GM19395 (cell line): ENCODE measurements around the gene ADGRG6.
"Not testable (repeated sequence)": the region's sequence is repeated elsewhere in the genome, so short reads cannot be mapped to it uniquely, and the experiment has no call there.

Experiments
- ATAC-seq: cut with Tn5 transposase; IDR thresholded peaks from one replicate; pipeline ENCODE4 v1.9.1; 2021; ENCODE audit warnings: mild to moderate bottlenecking, moderate library complexity; ENCODE audit not compliant: unreplicated experiment

The ADGRG6 gene

DNA sequence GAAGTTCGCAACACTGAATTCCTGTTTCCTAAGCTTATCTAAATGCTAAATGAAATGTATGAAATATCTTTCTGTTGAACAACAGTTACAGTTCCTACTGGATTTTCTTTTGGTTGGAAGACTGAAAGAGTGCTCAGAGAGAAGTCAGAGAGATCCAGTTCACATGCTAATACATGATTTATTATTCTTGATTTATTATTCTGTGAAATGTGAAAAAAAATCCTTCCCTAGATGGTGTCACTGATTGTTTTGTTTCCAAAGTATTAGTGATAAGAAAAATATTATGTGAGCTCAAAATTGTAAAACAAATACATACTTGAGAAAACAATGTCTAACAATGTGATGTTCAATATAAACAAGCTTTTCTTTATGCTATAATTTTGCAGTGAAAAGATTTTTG is 42.1 kb downstream of the ADGRG6 start:
- ATAC-seq = no peak

DNA sequence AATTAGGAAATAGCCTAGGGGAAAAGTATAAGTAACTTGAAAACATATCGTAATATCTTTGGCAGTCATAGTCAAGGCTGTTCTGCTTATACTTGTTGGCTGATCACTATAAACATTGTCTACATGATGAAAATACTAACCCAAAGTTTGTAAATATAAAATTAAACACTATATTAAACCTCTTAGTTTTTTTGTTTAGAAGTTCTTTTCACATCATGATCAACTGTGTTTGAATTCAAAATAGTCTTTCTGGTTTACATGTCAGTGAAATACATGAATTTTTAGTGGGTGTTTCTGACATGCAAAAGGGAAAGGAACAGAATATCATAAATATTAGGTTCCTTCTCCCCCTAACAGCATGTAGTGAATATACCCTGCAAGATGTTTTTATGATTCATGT is 43.5 kb downstream of the ADGRG6 start:
- no peak for ATAC-seq

DNA sequence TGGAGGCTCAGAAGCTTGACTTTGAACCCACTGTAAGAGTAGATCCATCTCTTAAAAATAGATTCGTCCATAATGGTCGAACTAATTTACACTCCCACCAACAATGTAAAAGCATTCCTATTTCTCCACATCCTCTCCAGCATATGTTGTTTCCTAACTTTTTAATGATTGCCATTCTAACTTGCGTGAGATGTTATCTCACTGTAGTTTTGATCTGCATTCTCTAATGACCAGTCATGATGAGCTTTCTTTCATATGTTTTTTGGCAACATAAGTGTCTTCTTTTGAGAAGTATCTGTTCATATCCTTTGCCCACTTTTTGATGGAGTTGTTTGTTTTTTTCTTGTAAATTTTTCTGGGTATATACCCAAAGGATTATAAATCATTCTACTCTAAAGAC is 44.4 kb downstream of the ADGRG6 start:
- ATAC-seq = not testable (repeated sequence)

DNA sequence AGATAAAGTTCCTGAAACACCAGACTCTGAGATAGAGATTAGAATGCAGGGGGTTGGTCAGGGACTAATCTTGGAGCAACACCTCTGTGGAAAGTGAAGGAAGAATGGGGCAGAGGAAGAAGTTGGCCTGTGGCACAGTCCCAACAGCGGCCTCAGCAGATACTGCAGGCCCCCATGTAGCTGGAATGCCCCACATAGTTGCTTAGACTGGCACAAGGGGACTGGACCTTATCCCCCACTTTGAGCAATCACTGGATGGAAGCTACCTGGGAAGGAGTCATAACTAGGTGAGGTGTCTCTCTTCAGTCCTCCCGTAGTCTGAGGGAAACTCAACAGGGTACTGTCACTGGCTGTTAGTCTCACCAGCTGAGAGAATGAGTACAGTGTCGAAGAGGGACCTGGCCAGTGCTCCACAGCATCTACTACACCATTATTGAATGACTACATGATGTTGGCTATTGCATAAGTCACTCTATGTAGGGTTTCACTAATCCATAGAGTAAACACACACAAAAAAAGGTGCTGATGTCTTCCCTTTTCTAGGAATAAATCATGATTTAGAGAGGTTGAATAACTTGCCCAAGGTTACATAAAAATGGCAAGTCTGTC is 47.5 kb downstream of the ADGRG6 start:
- ATAC-seq = no peak

DNA sequence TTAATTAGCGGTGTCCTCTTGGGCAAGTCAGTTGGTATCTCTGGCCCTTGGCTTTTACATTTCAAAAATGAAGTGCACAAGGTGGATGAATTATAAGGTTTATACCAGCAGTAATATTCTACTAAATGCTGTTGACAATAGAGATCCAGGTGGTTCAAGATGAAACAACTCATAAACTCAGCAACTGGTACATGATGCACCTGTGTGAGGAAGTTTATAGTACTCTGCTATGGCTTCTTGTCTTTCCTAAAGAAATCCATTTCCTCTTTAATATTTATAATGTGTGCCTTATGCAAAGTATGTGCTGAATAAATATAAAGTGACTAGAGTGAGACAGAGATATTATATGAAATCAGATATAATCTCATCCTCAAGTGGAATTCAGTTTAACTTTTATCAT is 48.5 kb downstream of the ADGRG6 start:
- no peak for ATAC-seq

DNA sequence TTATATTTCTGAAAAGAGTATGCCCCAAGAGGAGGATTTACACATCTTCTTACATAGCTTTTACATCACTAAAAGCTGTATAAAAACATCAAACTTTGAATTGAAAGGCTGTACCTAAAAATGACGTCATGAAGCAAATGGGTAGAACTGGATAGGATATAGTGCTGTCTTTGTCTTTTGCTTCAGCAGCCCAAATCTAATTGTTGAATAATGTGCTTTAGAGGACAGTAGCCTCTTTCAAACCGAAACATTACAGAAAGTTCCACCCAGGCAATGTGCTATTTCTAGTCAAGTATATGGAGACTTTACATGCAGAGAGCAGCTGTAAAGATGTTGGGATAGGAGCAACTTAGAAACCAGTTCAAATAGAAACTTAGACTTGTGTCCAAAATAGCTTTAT is 51.9 kb downstream of the ADGRG6 start:
- no peak for ATAC-seq

DNA sequence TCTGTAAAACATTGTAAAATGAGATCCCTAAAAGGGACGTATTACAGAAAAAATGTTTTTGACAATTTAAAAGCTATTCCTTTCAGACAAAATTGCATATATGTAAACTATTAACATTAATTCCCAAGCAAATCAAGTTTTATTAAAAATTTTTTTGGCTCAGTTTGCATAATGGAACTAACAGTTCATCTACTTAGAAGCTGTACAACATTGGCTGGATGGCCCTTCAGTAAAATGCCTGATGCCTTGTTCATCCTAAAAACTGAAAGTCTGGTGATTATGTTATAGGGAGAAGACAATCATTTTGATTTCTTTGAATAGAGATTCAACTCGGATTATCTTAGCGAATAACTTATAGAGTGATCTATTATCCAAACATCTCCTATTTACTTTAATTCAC is 52.8 kb downstream of the ADGRG6 start:
- no peak for ATAC-seq

DNA sequence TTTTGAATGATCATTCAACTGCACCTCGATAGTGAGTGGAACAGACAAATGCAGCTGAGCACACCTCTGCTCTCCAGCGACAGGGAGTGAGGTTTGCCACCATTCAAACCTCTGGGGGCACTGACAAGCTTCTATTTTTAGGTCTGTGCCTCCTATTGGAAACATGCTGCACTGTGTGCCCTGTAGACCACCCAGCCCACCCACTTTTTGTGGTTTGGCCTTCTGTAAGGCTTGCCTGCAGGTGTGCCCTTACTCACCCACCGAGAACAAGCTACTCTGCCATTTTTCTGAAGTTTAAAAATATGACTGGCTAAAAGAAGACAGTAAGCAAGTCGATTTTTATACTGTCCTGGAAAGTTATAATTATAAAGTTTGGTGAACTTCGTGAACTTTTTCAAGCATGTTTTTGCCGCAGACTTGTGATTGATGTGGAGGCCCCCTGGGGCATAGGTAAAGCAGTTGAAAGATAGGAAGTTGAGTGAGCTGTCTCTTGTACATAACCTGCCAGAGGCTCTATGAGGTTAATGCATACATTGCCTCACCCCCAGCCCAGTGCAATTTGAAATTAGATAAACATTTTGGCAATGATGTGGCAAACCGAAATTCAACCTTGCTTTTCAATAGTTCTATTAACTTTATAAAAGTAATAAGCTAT is 53.8 kb downstream of the ADGRG6 start:
- ATAC-seq = no peak

DNA sequence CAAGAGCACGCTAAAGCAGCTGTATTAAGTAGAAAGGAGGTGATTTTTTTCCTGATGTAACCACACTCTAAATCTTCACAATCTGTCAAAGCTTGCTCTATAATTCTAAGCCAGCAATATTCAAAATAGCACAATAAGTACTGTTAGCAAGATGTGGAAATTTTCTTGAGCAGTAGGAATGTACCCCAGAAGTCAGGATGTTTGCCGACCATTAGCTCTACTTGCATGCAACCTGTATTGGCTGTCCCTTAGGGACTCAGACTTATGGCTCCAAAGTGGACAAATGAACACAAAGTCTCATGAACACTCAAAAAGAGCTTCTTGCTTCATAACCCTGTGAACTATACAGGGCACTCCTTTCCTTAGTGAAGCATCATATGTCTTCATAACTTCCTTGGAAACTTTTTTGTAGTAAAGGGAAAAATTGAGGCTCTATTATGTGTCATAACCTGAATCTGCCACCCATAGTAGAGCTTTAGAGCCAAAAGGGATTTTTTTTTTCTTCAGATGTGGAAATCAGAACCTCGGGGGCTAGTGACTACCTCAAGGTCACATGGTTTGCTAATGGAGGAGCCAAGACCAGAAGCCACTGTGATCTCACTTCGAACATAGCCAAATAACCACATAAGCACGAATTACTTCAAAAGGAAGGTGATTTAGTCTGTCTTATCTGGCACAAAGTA is 54.5 kb downstream of the ADGRG6 start:
- no peak for ATAC-seq

DNA sequence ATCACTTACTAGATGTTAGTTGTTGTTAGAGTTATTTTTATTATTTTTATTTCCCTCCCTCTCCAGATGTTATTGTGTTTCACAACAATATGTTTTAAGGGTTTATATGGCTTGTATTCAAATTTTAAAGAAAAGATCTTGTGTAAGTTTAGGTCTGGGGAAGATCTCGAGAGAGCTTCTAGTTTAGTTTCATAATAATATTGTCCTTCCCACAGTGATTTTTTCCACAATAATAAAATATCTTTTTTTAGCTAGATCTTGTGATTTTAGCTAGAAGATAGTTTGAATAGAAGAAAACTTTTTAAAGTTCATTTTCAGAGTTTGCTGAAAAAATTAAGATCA is 55.0 kb downstream of the ADGRG6 start:
- no peak for ATAC-seq

DNA sequence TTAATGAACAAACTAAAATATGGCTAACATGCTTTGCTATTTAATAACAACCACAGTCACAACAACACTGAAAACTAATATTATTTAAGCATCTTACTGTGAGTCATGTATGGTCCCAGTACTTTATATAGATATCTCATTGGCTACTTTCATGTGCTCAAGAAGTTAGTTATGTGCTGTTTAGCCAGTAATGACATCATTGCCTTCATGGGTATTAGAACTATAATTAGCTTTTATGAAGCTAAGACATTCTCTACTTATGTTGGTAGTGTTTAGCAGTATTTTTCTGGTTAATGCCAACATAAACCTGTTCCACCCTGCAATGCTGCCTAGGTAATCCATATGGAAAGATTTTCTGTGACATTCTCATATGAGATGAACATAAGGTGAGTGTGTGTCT is 56.1 kb downstream of the ADGRG6 start:
- no peak for ATAC-seq

DNA sequence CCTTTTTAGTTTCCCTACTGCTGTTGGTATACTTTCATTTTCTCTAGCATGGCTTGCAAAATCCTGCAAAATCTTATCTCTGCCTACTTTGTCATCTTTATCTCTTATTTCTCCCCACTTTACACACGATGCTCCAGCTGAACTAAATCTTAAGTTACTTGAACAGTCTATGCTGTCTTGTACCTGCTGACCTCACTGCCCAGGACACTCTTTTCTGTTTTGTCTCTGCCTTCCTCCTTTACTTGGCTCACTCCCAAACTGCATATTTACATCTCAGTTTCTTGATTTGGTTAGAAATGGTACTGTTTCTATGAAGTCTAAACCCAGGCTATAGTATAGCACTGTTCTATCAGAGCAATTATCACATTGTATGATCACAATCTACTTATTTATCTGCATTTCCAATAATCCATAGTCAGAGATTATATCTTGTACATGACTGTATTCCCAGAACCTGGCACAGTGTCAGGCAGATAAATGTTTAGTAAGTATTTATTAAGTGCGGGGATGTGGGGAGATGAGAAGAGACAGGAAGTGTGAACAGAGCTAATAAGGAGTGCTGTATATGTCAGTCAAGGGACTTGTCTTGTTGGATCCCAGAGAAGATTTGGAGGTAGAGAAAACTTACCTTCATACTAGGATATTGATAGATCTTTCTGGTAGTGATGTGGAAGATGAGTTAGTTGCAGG is 57.6 kb downstream of the ADGRG6 start:
- no peak for ATAC-seq

DNA sequence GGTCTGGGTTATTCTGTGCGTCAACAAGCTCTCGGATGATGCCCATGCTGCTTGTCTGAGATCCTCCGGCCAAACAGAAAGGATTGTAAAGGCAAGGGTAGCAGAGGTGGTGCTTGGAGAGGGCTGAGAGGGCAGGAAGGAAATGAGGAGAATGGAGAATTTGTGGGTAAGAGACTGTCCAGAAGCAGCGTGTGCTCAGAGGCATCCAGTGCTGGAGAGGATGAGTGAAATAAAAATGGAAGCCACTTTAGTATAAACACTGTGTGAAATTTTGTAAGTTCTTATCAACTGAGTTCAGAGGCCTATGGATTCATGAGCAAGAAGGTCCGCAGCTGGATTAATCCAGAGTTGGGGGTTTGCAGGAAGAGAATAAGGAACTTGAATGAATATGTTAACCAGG is 59.5 kb downstream of the ADGRG6 start:
- ATAC-seq = no peak

DNA sequence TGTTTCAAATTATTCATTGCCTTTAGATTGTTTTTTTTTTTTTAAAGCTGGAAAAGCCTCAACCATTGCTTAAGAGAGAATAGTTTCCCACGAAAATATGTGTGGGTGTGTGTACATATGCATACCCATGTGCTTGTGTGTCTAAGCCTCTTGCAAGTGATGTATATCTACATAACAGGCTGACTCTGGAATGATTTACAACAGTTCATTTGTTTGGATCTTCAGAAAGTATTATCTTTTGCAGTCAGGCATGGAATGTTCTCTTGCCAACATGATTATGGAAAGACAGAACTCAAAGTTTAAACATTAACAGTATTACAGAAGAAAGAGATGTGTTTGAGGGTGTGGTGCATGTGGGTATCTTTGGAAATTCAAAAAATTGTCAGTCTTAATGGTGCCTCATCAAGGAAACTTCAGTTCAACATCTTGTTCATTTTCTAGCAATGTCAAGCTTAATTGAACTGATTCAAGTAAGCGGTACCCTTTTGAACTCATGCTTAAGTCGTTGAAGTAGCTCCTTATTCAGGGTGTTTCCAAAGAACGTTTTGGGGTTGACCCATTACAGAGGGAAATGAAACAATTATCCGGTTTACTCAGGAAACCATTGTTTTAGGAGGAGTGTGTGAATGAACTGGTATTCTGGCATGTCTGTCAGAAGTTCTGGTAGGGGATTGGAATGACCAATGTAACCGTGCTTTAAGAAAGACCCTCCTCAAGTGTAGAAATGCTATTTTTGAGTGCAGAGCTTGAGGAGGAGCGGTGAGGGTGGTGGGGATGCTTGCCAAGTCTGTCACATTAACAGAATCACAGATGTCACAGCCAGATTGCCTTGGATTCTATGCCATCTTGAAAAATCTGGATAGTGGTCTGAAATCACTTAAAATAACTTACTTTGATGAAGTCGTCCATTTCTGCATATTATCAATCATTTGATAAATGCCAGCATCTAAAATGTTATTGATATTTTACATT is 60.3 kb downstream of the ADGRG6 start:
- ATAC-seq = no peak

DNA sequence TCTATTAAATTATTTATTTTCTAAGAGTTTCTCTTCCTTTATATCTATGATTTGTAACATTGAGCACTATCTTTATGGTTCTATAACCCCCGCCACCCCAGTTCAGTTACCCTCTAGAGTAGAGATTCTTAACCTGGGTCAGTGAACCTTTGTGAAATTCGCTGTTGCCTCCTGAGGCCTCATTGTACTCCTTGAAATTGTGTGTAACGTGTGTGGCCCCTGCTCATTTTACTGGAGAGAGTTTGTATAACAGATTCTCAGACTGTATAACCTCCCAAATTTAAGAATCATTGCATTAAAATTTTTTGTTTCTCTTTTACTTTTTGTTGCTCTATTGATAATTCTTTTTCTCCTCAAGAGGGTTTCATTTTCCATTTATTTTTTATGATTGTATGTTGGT is 65.3 kb downstream of the ADGRG6 start:
- ATAC-seq = no peak

DNA sequence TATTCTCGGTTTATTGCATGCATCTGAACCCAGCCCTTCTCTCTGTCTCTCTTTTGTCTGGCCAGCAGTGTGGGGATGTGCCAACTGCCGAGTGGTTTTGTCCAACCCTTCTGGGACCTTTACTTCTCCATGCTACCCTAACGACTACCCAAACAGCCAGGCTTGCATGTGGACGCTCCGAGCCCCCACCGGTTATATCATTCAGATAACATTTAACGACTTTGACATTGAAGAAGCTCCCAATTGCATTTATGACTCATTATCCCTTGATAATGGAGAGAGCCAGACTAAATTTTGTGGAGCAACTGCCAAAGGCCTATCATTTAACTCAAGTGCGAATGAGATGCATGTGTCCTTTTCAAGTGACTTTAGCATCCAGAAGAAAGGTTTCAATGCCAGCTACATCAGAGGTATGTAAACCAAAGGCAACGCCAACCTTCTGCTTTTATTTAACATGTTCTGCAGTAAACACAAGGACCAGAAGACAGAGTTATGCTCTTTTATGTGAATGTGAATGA is 65.8 kb downstream of the ADGRG6 start:
- ATAC-seq = no peak

DNA sequence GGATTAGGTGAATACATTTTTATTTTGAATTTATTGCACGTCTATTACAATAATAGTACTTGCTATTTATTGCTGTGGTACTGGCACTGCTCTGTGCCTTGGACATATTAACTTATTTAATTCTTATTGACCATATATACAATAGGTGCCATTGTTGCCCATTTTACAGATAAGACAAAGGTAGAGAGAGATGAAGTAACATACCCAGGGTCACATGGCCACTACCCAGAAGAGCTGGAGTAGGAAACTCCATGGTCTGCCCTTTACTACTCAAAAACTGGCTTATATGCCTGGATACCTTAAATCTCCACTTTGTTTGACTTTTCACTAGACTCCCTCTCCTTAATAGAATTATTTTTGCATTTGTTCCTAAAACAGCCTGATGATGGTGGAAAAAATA is 67.5 kb downstream of the ADGRG6 start:
- no peak for ATAC-seq

DNA sequence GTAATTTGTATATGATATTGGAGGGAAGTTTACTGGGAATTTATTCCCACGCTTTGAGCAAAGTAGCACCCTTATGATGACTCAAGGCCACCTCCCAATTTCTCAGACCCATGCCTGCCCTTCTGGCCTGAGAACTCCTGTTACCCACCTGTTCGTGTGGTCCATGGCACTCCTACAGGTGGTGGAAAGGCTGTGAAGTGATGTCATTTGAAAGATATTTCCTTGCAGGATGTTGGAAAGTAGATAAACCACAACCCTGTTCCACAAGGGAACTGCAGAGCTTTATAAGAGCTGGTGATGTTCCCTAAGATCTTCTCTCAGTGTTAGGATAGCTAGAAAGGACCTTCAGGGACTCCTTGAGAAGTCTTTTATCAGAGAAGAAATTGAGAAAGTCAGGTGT is 70.5 kb downstream of the ADGRG6 start:
- ATAC-seq = no peak

DNA sequence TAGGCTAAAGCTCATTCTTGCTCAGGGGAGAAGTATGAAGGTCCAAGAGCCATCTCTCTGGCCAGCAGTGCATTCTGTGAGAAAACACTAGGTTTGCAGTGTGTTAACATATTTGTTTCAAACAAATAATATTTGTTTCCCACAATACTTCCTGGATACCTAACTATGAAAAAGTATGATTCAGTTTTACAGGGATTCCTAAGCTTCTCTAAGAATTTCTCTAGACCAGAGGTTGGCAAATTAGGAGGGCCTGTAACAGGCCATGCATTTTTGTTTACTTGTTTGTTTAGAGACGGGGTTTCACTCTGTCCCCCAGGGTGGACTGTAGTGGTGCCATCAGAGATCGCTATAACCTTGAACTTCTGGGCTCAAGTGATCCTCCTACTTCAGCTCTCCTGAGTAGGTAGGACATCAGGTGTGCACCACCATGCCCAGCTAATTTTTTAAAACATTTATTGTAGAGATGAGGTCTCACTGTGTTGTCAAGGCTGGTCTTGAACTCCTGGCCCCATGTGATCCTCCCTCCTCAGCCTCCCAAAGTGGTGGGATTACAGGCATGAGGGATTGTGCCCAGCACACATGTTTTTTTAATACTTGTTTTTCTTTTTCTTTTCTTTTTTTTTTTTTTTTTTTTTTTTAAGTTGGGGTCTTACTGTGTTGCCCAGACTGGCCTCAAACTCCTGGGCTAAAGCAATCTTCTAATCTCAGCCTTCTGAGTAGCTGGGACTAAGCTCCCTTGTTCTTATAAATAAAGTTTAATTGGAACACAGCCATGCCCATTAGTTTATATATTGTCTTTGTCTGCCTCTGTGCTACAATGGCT is 71.7 kb downstream of the ADGRG6 start:
- no peak for ATAC-seq
